OCI-LY3 (cell line): ENCODE data around the gene HAGH.

Source experiments
- H2AFZ ChIP-seq: fragments of 200-600, 300-600 bp; shearing (Covaris generic); 2 replicates; pipeline ENCODE4 v1.6.0; 2014; ENCODE audit warnings: antibody characterized with exemption, low read depth, low read length
- H3K27ac ChIP-seq: fragments of 200-600, 300-600 bp; sonication (generic); 2 replicates; pipeline ENCODE4 v1.5.1; 2014; ENCODE audit warnings: mild to moderate bottlenecking, low read length, moderate library complexity, mixed read lengths
- H3K27me3 ChIP-seq: fragments of 200-600, 300-600 bp; sonication (generic); 2 replicates; pipeline ENCODE4 v1.6.1; 2014; ENCODE audit warnings: low read depth, low read length, mixed read lengths
- H3K36me3 ChIP-seq: fragments of 200-600, 300-600 bp; sonication (generic); replicated peaks from 2 replicates; pipeline ENCODE3; 2014; ENCODE audit warnings: low read depth, low read length, mixed read lengths
- H3K4me1 ChIP-seq: fragments of 300-600, 200-600 bp; sonication (generic); 2 replicates; pipeline ENCODE4 v1.6.1; 2014; ENCODE audit warnings: low read length, mixed read lengths
- H3K4me2 ChIP-seq: fragments of 200-600, 300-600 bp; sonication (generic); 2 replicates; pipeline ENCODE4 v1.6.1; 2014; ENCODE audit warnings: low read length, mixed read lengths
- H3K4me3 ChIP-seq: fragments of 300-600, 200-600 bp; sonication (generic); 2 replicates; pipeline ENCODE4 v1.5.1; 2014; ENCODE audit warnings: antibody characterized with exemption, mild to moderate bottlenecking, low read length, moderate library complexity
- H3K79me2 ChIP-seq: fragments of 300-600, 200-600 bp; shearing (Covaris generic); 2 replicates; pipeline ENCODE4 v1.6.1; 2014; ENCODE audit warnings: mild to moderate bottlenecking, low read length, mixed read lengths
- H3K9ac ChIP-seq: fragments of 300-600, 200-600 bp; shearing (Covaris generic); 2 replicates; pipeline ENCODE4 v1.6.0; 2014; ENCODE audit warnings: mild to moderate bottlenecking, low read length, moderate library complexity
- H3K9me3 ChIP-seq: fragments of 200-600, 300-600 bp; shearing (Covaris generic); 2 replicates; pipeline ENCODE4 v1.6.1; 2014; ENCODE audit warnings: low read length, mixed read lengths; ENCODE audit not compliant: insufficient read depth
- H4K20me1 ChIP-seq: fragments of 200-600, 300-600 bp; sonication (generic); 2 replicates; pipeline ENCODE4 v1.6.1; 2016; ENCODE audit warnings: low read length, mixed read lengths; ENCODE audit not compliant: insufficient read depth
- CTCF ChIP-seq: fragments of 200-600, 300-600 bp; sonication (generic); IDR thresholded peaks from 2 replicates; pipeline ENCODE4 v1.5.1; 2014; ENCODE audit warnings: antibody characterized with exemption, low read length, low read depth
- EZH2phosphoT487 ChIP-seq: fragments of 200-600 bp; shearing (Covaris generic); IDR thresholded peaks from 2 replicates; pipeline ENCODE4 v1.6.1; 2018; ENCODE audit warnings: antibody characterized with exemption, mixed run types, low read depth

The HAGH gene

GRCh38 chr16:1766231-1766630 lies 60.4 kb downstream of the HAGH start:
- TF ChIP-seq CTCF: no peak
- no peaks in the 10 kb centered on the region for H3K27me3 ChIP-seq
- H3K9ac ChIP-seq: no peak overlapping the region
- H3K4me1 ChIP-seq: peaks cover 3% of the 10 kb centered on the region; the same call in 1 of the 2 replicates
- no peaks in the 10 kb centered on the region for H3K9me3 ChIP-seq
- no peak overlapping the region for H2AFZ ChIP-seq
- H3K36me3 ChIP-seq: peaks cover 6% of the 10 kb centered on the region
- H4K20me1 ChIP-seq: no peaks in the 10 kb centered on the region
- no peaks in the 10 kb centered on the region; the same call in 1 of the 2 replicates for H3K79me2 ChIP-seq
- H3K4me2 ChIP-seq: no peak overlapping the region
- H3K4me3 ChIP-seq: no peak overlapping the region
- H3K27ac ChIP-seq: no peak overlapping the region

- Histone ChIP-seq H3K9ac (no peak overlapping the region), H4K20me1 (no peaks in the 10 kb centered on the region), H2AFZ (no peak overlapping the region), H3K4me1 (peaks cover 3% of the 10 kb centered on the region; the same call in 1 of the 2 replicates), H3K4me2 (no peak overlapping the region), H3K9me3 (no peaks in the 10 kb centered on the region), H3K36me3 (peaks cover 6% of the 10 kb centered on the region), H3K4me3 (no peak overlapping the region), H3K27me3 (no peaks in the 10 kb centered on the region), H3K27ac (no peak overlapping the region), H3K79me2 (no peaks in the 10 kb centered on the region; the same call in 1 of the 2 replicates)
- TF ChIP-seq EZH2phosphoT487: no peak
- TF ChIP-seq CTCF: no peak
Observed at GRCh38 chr16:1765826-1766225, 60.8 kb downstream of the HAGH start.

- Histone ChIP-seq H3K9ac (no peak overlapping the region), H2AFZ (no peak overlapping the region), H3K27ac (no peak overlapping the region), H3K36me3 (peaks cover 3% of the 10 kb centered on the region), H3K79me2 (no peaks in the 10 kb centered on the region), H3K4me3 (no peak overlapping the region), H3K4me1 (no peaks in the 10 kb centered on the region), H3K9me3 (no peaks in the 10 kb centered on the region), H3K27me3 (no peaks in the 10 kb centered on the region), H3K4me2 (no peak overlapping the region), H4K20me1 (no peaks in the 10 kb centered on the region)
- TF ChIP-seq CTCF (no peak), EZH2phosphoT487 (no peak)
Observed at GRCh38 chr16:1764971-1765370, 61.7 kb downstream of the HAGH start.

- Histone ChIP-seq H2AFZ (no peak overlapping the region), H3K4me1 (no peaks in the 10 kb centered on the region), H3K79me2 (no peaks in the 10 kb centered on the region), H3K36me3 (peaks cover 2% of the 10 kb centered on the region), H3K27ac (no peak overlapping the region), H3K4me2 (no peak overlapping the region), H3K4me3 (no peak overlapping the region), H3K9me3 (no peaks in the 10 kb centered on the region), H3K27me3 (no peaks in the 10 kb centered on the region), H4K20me1 (no peaks in the 10 kb centered on the region), H3K9ac (no peak overlapping the region)
- TF ChIP-seq CTCF (peak; percentile 18), EZH2phosphoT487 (no peak)
Observed at GRCh38 chr16:1763521-1764511, 62.8 kb downstream of the HAGH start.
